Loucy (cell line): Measurements from ENCODE around the gene OR7C1.

Experiments
- H2AFZ ChIP-seq: fragments of 200-600 bp; sonication (generic); 2 replicates; pipeline ENCODE4 v1.6.0; 2016; ENCODE audit warnings: antibody characterized with exemption, mild to moderate bottlenecking, low read length, moderate library complexity
- H3F3A ChIP-seq: fragments of 200-600 bp; 2 replicates; pipeline ENCODE4 v1.6.0; 2016; ENCODE audit warnings: antibody characterized with exemption, low read depth, mild to moderate bottlenecking
- H3K27me3 ChIP-seq: fragments of 200-600 bp; sonication (generic); 2 replicates; pipeline ENCODE4 v1.6.1; 2014; ENCODE audit warnings: low read length, mild to moderate bottlenecking; ENCODE audit not compliant: insufficient read depth, poor library complexity, severe bottlenecking
- H3K36me3 ChIP-seq: fragments of 200-600 bp; sonication (generic); 2 replicates; pipeline ENCODE4 v1.6.1; 2016; ENCODE audit warnings: low read length; ENCODE audit not compliant: insufficient read depth
- H3K4me1 ChIP-seq: fragments of 200-600 bp; sonication (generic); 2 replicates; pipeline ENCODE4 v1.5.1; 2014; ENCODE audit warnings: low read length, mild to moderate bottlenecking; ENCODE audit not compliant: insufficient read depth, poor library complexity, severe bottlenecking
- H3K4me2 ChIP-seq: fragments of 200-600 bp; sonication (generic); 2 replicates; pipeline ENCODE4 v1.6.0; 2014; ENCODE audit warnings: antibody characterized with exemption, low read length, low read depth, mild to moderate bottlenecking; ENCODE audit not compliant: poor library complexity, severe bottlenecking
- H3K4me3 ChIP-seq: fragments of 200-600 bp; sonication (generic); 2 replicates; pipeline ENCODE4 v1.5.1; 2014; ENCODE audit warnings: low read length, mild to moderate bottlenecking, mixed read lengths; ENCODE audit not compliant: poor library complexity, severe bottlenecking
- H3K79me2 ChIP-seq: fragments of 200-600 bp; sonication (generic); 2 replicates; pipeline ENCODE4 v1.6.1; 2014; ENCODE audit warnings: low read length; ENCODE audit not compliant: insufficient read depth
- H3K9ac ChIP-seq: fragments of 200-600 bp; sonication (generic); 2 replicates; pipeline ENCODE4 v1.6.0; 2014; ENCODE audit warnings: mild to moderate bottlenecking, low read depth, low read length, moderate library complexity; ENCODE audit not compliant: poor library complexity, severe bottlenecking
- H3K9me2 ChIP-seq: fragments of 200-600 bp; sonication (generic); replicated peaks from 2 replicates; pipeline ENCODE4 v1.6.1; 2016; ENCODE audit warnings: low read depth, low read length, mixed read lengths
- H3K9me3 ChIP-seq: fragments of 200-600 bp; sonication (generic); 2 replicates; pipeline ENCODE4 v1.6.1; 2014; ENCODE audit warnings: mild to moderate bottlenecking, antibody characterized with exemption, low read length, low read depth; ENCODE audit not compliant: insufficient read depth
- H4K20me1 ChIP-seq: fragments of 200-600 bp; sonication (generic); 2 replicates; pipeline ENCODE4 v1.6.0; 2014; ENCODE audit warnings: antibody characterized with exemption, low read length, mild to moderate bottlenecking; ENCODE audit not compliant: insufficient read depth, poor library complexity, severe bottlenecking
- EZH2phosphoT487 ChIP-seq: fragments of 200-600 bp; IDR thresholded peaks from 2 replicates; pipeline ENCODE4 v1.6.1; 2018; ENCODE audit warnings: antibody characterized with exemption, mild to moderate bottlenecking, moderate library complexity, borderline replicate concordance
- TF ChIP-seq, protein P1 (sequence below): fragments of 200-600 bp; sonication (generic); conservative IDR thresholded peaks from 2 replicates; pipeline ENCODE4 v1.5.1; 2014; ENCODE audit warnings: mild to moderate bottlenecking, antibody characterized with exemption, low read length

The OR7C1 gene

DNA sequence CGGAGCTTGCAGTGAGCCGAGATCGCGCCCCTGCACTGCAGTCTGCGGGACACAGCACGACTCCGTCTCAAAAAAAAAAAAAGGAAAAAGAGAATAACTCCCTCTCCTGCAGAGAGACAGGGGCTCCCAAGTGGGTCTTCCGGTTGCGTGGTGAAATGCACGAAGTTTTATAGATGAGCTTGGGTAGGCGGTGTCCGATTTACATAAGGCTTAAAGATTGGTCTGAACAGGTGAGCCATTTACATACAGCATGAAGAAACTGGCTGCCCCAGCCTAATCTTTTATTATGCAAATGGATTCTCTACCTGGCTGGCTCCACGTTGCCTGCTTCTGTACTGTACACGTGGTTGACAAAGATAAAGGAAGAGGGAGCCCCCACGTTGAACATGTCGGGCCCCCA is 76.2 kb downstream of the OR7C1 start:
- Histone ChIP-seq H3K4me2 (no peak overlapping the region), H3K4me3 (no peak overlapping the region), H3F3A (no peaks in the 10 kb centered on the region), H3K36me3 (peaks cover 14% of the 10 kb centered on the region; the same call in 1 of the 2 replicates), H3K9me2 (no peaks in the 10 kb centered on the region), H3K9me3 (no peaks in the 10 kb centered on the region), H3K27me3 (no peaks in the 10 kb centered on the region), H3K4me1 (no peaks in the 10 kb centered on the region), H2AFZ (no peak overlapping the region), H4K20me1 (no peaks in the 10 kb centered on the region), H3K9ac (no peak overlapping the region), H3K79me2 (no peaks in the 10 kb centered on the region)
- TF ChIP-seq, protein P1, sequence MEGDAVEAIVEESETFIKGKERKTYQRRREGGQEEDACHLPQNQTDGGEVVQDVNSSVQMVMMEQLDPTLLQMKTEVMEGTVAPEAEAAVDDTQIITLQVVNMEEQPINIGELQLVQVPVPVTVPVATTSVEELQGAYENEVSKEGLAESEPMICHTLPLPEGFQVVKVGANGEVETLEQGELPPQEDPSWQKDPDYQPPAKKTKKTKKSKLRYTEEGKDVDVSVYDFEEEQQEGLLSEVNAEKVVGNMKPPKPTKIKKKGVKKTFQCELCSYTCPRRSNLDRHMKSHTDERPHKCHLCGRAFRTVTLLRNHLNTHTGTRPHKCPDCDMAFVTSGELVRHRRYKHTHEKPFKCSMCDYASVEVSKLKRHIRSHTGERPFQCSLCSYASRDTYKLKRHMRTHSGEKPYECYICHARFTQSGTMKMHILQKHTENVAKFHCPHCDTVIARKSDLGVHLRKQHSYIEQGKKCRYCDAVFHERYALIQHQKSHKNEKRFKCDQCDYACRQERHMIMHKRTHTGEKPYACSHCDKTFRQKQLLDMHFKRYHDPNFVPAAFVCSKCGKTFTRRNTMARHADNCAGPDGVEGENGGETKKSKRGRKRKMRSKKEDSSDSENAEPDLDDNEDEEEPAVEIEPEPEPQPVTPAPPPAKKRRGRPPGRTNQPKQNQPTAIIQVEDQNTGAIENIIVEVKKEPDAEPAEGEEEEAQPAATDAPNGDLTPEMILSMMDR = no peak

DNA sequence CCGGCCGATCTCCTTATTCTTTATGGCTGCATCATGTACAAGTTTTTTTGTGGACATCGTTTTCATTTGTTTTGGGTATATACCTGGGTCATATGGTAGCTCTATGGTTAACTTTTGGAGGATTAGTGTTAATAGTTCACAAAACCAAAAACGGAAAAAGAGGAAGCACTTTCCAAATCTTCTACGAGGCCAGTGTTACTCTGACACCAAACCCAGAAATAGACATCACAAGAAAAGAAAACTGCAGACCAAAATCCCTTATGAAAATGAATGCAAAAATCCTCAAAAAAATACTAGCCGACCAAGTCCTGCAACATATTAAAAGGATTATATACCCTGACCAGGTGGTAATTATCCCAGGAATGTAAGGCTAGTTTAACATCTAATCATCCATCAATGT is 86.4 kb downstream of the OR7C1 start:
- TF ChIP-seq, protein P1 = no peak
- no peak for TF ChIP-seq EZH2phosphoT487
- H3K36me3 ChIP-seq = peaks cover 68% of the 10 kb centered on the region
- no peak overlapping the region for H3K4me2 ChIP-seq
- no peak overlapping the region for H3K4me3 ChIP-seq
- no peaks in the 10 kb centered on the region for H3F3A ChIP-seq
- no peak overlapping the region for H3K9ac ChIP-seq
- peaks cover 5% of the 10 kb centered on the region for H3K4me1 ChIP-seq
- no peaks in the 10 kb centered on the region for H3K79me2 ChIP-seq
- no peaks in the 10 kb centered on the region for H4K20me1 ChIP-seq
- H3K9me3 ChIP-seq = no peaks in the 10 kb centered on the region
- H3K9me2 ChIP-seq = no peaks in the 10 kb centered on the region
- no peaks in the 10 kb centered on the region for H3K27me3 ChIP-seq
- no peak overlapping the region for H2AFZ ChIP-seq
